GM18499 (cell line): ENCODE results near the gene MTCL1.

Source experiments
- ATAC-seq: cut with Tn5 transposase; IDR thresholded peaks from one replicate; pipeline ENCODE4 v1.9.1; 2021; ENCODE audit warnings: moderate number of reproducible peaks; ENCODE audit not compliant: insufficient read depth, unreplicated experiment

Gene MTCL1

GRCh38 chr18:8786483-8787370 lies 81.4 kb downstream of the MTCL1 start:
- no peak for ATAC-seq

- no peak for ATAC-seq
Measured at GRCh38 chr18:8787371-8787670, 82.0 kb downstream of the MTCL1 start.

- ATAC-seq = no peak
Measured at GRCh38 chr18:8787794-8788193, 82.4 kb downstream of the MTCL1 start.

GRCh38 chr18:8788503-8789429 lies 83.4 kb downstream of the MTCL1 start:
- no peak for ATAC-seq

- no peak for ATAC-seq
Measured at GRCh38 chr18:8791171-8791651, 85.9 kb downstream of the MTCL1 start.

- no peak for ATAC-seq
Measured at GRCh38 chr18:8792688-8793316, 87.4 kb downstream of the MTCL1 start.

GRCh38 chr18:8793445-8794155 lies 88.2 kb downstream of the MTCL1 start:
- no peak for ATAC-seq

- no peak for ATAC-seq
Measured at GRCh38 chr18:8794156-8794933, 89.0 kb downstream of the MTCL1 start.

GRCh38 chr18:8794934-8795280 lies 89.6 kb downstream of the MTCL1 start:
- ATAC-seq = no peak

- no peak for ATAC-seq
Measured at GRCh38 chr18:8795586-8796325, 90.4 kb downstream of the MTCL1 start.

- no peak for ATAC-seq
Measured at GRCh38 chr18:8797206-8797605, 91.8 kb downstream of the MTCL1 start.

- no peak for ATAC-seq
Measured at GRCh38 chr18:8799001-8799400, 93.6 kb downstream of the MTCL1 start.

- no peak for ATAC-seq
Measured at GRCh38 chr18:8799596-8800441, 94.5 kb downstream of the MTCL1 start.

GRCh38 chr18:8800445-8800844 lies 95.1 kb downstream of the MTCL1 start:
- ATAC-seq = no peak

- ATAC-seq = no peak
Measured at GRCh38 chr18:8800876-8801262, 95.5 kb downstream of the MTCL1 start.

GRCh38 chr18:8801263-8801901 lies 96.0 kb downstream of the MTCL1 start:
- ATAC-seq = no peak

GRCh38 chr18:8802017-8802672 lies 96.8 kb downstream of the MTCL1 start:
- ATAC-seq = no peak
